ENCODE measurements around the gene CCDC121.
A peak's percentile ranks its signal among the peaks of the same experiment; 100 is the strongest.
"Not testable (repeated sequence)": the region's sequence is repeated elsewhere in the genome, so short reads cannot be mapped to it uniquely, and the experiment has no call there.

Gene CCDC121

GRCh38 chr2:27634291-27634690 is 5.5 kb upstream of the CCDC121 start:
- DNase-seq: no peak

- not testable (repeated sequence) for DNase-seq
Measured at GRCh38 chr2:27630257-27630656, 1.4 kb upstream of the CCDC121 start.

GRCh38 chr2:27627963-27628766 is 647 bp downstream of the CCDC121 start:
- peak; percentile 87 for DNase-seq

GRCh38 chr2:27626921-27627320 is 1.9 kb downstream of the CCDC121 start:
- peak; percentile 57 for DNase-seq

GRCh38 chr2:27626323-27626722 is 2.5 kb downstream of the CCDC121 start:
- not testable (repeated sequence) for DNase-seq

DNA sequence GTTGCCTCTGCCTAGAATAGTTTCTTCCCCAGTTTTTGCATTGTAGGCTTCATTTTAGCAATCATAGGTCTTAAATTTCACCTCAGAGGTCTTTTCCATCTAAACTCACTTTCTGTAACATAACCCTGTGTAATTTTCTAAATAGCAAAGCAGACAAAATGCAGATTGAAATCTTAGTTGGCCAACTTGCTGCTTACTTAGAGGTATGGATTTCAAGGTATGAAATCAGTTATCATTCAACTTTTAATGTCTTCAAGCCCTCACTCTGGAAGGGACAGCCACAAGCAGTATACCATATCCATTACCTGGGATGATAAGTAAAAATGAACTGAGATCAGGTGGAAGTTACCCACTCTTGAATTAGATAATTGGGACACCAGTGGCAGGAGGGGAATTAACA is 3.9 kb downstream of the CCDC121 start:
- no peak for DNase-seq

- DNase-seq: no peak
Measured at GRCh38 chr2:27622921-27623384, 5.9 kb downstream of the CCDC121 start.

DNA sequence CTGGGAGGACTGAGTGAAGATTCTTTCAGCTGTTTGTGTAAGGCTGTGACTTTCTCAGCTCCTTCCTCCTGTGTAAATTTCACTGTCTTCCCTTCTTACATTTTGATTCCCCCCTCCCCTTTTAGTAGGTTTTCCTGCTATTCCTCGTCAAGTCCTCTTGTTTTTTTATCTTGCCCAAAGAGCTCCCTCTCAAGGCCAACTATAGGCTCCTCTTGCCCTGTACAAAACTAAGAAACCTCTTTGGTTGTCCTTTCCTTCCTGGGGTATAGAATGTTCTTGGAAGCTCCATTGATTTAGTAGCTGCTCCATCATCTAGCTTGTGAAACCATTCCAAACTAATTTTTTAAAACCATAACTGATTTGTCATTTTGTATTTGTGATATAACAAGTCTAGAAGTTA is 7.3 kb downstream of the CCDC121 start:
- no peak for DNase-seq

- DNase-seq: no peak
Measured at GRCh38 chr2:27615316-27615715, 13.5 kb downstream of the CCDC121 start.

DNA sequence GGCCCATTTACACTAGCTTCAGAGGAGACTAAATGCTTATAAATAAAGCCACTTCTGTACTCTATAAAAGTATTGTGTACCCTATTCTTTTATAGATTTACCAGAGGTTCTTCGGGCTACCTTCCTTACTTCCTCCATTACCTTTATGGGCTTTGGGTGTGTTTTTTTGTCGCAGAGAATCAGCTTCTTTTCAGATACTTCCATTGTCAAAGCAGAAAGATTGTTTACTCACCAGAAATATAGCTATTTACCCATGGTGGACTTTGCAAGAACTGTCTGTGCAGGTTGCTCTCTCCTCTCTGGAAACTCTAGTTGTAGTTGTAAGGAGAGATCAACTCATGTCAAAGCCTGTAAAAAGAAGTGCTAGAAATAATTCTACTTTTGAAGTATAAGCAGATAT is 14.8 kb downstream of the CCDC121 start:
- no peak for DNase-seq

- no peak for DNase-seq
Measured at GRCh38 chr2:27606611-27607010, 22.2 kb downstream of the CCDC121 start.

- no peak for DNase-seq
Measured at GRCh38 chr2:27596627-27597026, 32.2 kb downstream of the CCDC121 start.

DNA sequence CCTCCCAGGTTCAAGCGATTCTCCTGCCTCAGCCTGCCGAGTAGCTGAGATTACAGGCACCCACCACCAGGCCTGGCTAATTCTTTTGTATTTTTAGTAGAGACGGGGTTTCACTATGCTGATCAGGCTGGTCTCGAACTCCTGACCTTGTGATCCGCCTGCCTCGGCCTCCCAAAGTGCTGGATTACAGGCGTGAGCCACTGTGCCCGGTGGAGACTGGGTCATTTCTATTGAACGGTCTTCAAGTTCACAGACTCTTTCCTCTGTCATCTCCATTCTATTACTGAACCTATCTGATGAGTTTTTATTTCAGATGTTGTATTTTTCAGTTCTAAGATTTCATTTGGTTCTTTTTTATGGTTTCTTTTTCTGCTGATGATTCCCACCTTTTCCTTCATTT is 33.4 kb downstream of the CCDC121 start:
- not testable (repeated sequence) for DNase-seq

- not testable (repeated sequence) for DNase-seq
Measured at GRCh38 chr2:27594020-27594703, 34.6 kb downstream of the CCDC121 start.

DNA sequence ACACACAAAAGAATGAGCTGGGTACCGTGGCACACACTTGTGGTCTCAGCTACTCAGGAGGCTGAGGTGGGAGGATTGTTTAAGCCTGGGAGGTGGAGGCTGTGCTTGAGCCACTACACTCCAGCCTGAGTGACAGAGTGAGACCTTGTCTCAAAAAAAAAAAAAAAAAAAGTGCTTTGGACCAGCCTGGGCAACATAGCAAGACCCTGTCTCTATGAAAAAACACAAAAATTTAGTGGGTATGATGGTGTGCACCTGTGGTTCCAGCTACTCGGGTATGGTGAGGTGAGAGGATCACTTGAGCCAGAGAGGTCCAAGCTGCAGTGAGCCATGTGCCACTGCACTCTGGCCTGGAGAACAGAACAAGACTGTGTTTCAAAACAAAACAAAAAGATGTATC is 35.6 kb downstream of the CCDC121 start:
- no peak for DNase-seq

GRCh38 chr2:27591745-27592144 is 37.1 kb downstream of the CCDC121 start:
- DNase-seq: no peak

DNA sequence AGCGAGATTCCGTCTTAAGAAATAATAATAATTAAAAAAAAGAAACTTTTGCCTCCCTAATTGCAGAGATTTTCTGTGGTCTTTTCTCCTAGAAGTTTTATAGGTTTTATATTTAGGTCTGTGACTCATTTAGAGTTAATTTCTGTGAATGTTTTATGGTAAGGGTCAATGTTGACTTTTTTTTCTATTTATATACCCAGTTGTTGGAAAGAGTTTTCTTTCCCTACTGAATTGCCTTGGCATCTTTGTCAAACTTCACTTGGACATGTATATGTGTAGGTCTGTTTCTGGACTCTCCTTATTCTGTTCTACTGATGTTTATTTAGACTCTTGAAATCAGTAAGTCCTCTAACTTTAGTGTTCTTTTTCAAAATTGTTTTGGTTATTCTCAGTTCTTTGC is 40.5 kb downstream of the CCDC121 start:
- no peak for DNase-seq

DNA sequence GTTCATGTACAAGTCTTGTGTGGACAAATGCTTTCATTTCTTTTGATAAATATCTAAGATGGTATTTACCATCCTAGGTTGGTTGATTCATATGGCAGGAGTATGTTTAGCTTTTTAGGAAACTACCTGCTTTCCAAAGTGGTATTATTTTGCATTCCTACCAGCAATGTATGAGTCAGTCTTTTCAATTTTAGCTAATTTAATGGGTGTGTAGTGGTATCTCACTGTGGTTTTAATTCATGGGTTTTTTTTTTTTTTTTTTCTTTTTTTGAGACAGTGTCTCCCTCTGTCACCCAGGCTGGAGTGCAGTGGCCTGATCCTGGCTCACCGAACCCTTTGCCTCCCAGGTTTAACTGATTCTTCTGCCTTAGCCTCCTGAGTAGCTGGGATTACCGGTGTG is 41.8 kb downstream of the CCDC121 start:
- DNase-seq: no peak

GRCh38 chr2:27584597-27584996 is 44.2 kb downstream of the CCDC121 start:
- no peak for DNase-seq

GRCh38 chr2:27583390-27583915 is 45.4 kb downstream of the CCDC121 start:
- no peak for DNase-seq

- DNase-seq: peak; percentile 96
Measured at GRCh38 chr2:27582695-27583389, 46.0 kb downstream of the CCDC121 start, which contains the start of gene ZNF512. Gene ZNF512, plus strand, starts transcription at chr2:27583042. Its CDS starts 71 bp downstream, at chr2:27583113.

- DNase-seq: no peak
Measured at GRCh38 chr2:27582129-27582694, 46.6 kb downstream of the CCDC121 start.
